AG04449 (cell line): Measurements from ENCODE around the gene TNRC6B.
"Not testable (repeated sequence)": the region's sequence is repeated elsewhere in the genome, so short reads cannot be mapped to it uniquely, and the experiment has no call there.

ENCODE experiments used
- CTCF ChIA-PET: fragments of 350-600 bp; formaldehyde crosslinking; extraction: SDS; loops from one replicate; lab custom pipeline; 2021; ENCODE audit warnings: antibody characterized with exemption; lab: Yijun Ruan, JAX
- POLR2A ChIA-PET: fragments of 400-600, 350-600 bp; formaldehyde crosslinking; extraction: SDS; loops from one replicate; lab custom pipeline; 2020; ENCODE audit warnings: antibody characterized with exemption, inconsistent platforms; lab: Yijun Ruan, JAX
- DNase-seq: peaks from one replicate; pipeline ENCODE4 v3.0.0-alpha.2; 2010; ENCODE audit warnings: low read depth, low spot score
- H3K4me3 ChIP-seq: 2 replicates; pipeline ENCODE4 v1.5.1; 2011; ENCODE audit warnings: low read depth, mild to moderate bottlenecking, control low read depth, low read length
- TF ChIP-seq, protein P1 (sequence below): IDR thresholded peaks from one replicate; pipeline ENCODE4 v1.5.1; 2011; ENCODE audit warnings: mild to moderate bottlenecking, moderate library complexity, low read length, control low read depth, inconsistent platforms; ENCODE audit not compliant: insufficient read depth; ENCODE audit errors: missing control alignments

TNRC6B gene

DNA sequence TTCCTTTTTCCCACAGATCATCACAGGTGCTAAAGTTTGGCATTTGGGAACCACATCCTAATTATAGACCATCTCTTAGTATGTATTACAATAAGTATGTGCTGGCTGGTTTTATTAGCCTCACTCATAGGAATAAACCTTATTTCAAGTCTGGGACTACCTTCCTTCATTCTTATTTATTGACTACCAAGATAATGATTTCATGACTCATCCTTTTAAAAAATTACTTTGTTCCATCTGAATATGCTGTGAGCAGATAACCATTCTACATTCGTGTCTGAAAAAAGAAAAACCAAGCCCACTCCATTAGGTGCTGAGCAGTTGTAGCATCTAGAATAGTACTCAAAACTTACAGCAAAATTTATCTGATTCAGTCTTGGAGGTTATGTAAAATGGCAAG is 12.3 kb downstream of the TNRC6B start:
- TF ChIP-seq, protein P1, sequence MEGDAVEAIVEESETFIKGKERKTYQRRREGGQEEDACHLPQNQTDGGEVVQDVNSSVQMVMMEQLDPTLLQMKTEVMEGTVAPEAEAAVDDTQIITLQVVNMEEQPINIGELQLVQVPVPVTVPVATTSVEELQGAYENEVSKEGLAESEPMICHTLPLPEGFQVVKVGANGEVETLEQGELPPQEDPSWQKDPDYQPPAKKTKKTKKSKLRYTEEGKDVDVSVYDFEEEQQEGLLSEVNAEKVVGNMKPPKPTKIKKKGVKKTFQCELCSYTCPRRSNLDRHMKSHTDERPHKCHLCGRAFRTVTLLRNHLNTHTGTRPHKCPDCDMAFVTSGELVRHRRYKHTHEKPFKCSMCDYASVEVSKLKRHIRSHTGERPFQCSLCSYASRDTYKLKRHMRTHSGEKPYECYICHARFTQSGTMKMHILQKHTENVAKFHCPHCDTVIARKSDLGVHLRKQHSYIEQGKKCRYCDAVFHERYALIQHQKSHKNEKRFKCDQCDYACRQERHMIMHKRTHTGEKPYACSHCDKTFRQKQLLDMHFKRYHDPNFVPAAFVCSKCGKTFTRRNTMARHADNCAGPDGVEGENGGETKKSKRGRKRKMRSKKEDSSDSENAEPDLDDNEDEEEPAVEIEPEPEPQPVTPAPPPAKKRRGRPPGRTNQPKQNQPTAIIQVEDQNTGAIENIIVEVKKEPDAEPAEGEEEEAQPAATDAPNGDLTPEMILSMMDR: no peak
- CTCF ChIA-PET: interaction anchor here (1.0 to 1.4 kb wide), 2 partner anchors 11 to 13 kb away, joined by 3 read pairs; no protein-coding TSS in a partner anchor
- POLR2A ChIA-PET: interaction anchor here (1.3 kb wide), 1 partner anchor 12 kb away, joined by 4 read pairs; the partner anchor contains the start of gene TNRC6B
- no peak overlapping the region for H3K4me3 ChIP-seq
- no peak for DNase-seq

DNA sequence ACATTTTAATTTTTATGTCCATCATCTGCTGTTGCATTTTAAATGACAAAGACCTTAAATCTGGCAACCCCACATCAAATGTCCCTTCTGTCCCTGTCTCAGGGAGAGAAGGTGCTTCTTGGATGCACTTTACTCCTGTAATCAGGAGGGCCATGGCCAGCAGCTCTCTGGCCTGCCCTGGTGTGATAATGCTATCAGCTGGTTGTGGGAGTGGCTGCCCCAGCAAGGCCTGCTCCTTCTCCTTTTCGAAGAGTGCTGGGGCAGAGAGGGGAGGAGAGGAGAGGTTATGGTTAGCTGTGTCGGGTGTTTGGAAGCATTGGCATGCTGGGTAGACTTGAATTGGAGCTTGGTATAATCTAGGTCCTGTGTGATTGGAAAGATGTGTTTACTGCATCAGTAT is 12.8 kb downstream of the TNRC6B start:
- ChIA-PET POLR2A (interaction anchor here (1.3 kb wide), 1 partner anchor 13 kb away, joined by 4 read pairs; the partner anchor contains the start of gene TNRC6B), CTCF (interaction anchor here (1.4 kb wide), 1 partner anchor 12 kb away, joined by 3 read pairs; no protein-coding TSS in a partner anchor)
- no peak overlapping the region for H3K4me3 ChIP-seq
- TF ChIP-seq, protein P1: no peak
- DNase-seq: no peak

DNA sequence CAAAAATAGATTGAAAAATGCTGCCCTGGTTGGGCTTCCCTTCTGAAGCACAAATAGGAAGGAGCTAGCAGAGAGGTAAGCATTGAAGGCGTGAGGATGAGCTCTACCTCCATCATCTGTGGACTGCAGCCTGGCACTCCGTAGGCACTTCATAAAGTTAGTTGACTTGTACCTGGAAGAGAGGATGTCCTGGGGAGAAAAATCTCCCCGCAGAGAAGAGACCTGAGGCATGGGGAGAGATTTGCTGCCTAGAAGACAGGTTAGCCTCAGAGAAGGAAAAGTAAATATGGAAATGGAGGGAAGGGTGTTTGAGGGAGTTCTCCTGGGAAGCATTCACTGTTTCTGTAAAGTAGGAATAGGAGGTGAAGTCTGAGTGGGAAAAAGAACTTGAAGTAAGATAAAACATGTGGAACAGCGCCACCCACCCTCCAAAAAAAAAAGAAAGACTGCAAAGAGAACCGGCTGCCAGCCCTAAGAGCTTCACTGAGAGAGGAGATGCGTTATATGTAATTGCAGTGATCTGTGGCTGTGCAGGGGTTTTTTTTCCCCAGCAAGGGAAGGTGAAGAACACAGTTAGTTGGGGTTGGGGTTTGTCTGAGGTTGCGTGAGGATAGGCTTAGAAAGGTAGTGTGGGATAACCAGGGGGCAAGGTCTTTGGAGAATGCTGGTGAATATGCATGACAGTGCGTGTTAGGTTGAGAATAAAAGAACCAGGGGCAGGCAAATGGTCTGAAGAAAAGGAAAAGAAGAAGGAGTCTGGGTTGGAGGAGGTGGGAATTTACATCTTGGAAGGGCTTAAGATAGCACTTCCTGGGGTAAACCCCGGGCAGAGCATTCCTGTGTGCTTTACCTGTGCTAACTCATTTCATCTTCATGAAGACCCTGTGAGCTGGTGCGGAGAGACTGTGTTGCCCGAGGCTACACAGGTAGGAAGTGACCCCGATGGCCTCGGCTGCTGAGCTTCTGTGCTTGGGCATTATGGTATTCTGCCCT is 16.0 kb downstream of the TNRC6B start:
- H3K4me3 ChIP-seq: no peak overlapping the region
- CTCF ChIA-PET: interaction anchor here (0.6 to 3.2 kb wide), 18 partner anchors 8 to 153 kb away, joined by 3 to 18 read pairs (median 4); partner anchors contain the start of genes ADSL and TNRC6B
- DNase-seq: no peak
- TF ChIP-seq, protein P1: peak; percentile 10
- POLR2A ChIA-PET: interaction anchor here (0.6 to 1.1 kb wide), 2 partner anchors 8 to 16 kb away, joined by 3 read pairs; partner anchors contain the start of gene TNRC6B

DNA sequence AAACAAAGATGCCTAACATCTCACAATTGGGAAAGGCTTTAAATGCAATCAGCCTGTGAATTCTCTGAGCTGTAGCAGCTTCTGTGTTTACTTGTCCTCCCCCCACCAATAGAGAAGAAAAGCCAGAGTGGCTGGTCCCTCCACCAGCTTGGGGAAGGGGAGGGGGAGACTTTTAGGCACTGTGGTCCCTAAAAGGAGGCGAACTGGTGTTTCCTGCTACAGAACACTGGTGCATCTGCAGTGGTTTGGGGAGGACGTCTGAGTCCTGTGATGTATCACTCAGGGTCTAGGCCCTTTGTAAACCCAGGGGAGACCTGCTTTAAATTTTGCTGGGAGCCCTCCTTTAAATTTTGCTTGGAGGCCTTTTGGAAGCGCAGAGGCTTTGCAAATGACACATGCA is 16.9 kb downstream of the TNRC6B start:
- CTCF ChIA-PET: interaction anchor here (1.0 to 3.2 kb wide), 8 partner anchors 9 to 152 kb away, joined by 3 to 18 read pairs (median 6); partner anchors contain the start of gene ADSL
- H3K4me3 ChIP-seq: no peak overlapping the region
- TF ChIP-seq, protein P1: no peak
- no peak for DNase-seq
- POLR2A ChIA-PET: interaction anchor here (1.1 kb wide), 1 partner anchor 17 kb away, joined by 3 read pairs; the partner anchor contains the start of gene TNRC6B

DNA sequence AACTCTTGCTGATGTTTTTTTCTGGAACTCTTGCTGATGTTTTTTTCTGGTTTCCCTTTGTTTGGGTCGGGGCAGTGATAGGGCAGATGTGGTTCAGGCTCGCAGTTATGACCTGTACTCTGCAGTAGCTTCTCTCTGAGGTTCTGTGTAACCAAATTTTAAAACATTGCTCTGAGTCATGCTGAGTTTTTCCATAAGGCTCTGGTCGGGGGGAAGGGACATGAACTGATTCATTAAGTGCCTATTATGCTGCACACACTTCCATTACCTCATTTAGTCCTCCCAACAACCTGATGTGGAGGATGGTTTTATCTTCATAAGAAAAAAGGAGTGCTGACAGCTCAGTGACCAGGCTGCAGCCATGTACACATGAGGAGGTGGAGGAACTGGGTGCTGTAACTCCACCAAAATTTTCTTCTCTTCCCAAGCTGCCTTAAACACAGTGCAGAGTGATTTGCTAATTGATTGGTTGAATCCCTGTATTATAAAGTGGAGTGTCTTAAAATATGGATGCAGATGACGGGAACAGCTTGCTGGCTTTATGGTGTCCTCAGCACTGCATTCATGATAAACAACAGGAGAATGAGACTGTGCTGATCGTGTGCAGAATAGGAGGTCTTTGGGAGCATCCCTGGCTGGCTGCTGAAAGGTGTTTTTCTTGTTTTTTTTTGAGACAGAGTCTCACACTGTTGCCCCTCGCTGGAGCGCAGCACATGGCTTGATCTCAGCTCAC is 19.1 kb downstream of the TNRC6B start:
- TF ChIP-seq, protein P1: no peak
- DNase-seq: peak; percentile 62
- POLR2A ChIA-PET: interaction anchor here (1.2 to 1.9 kb wide), 2 partner anchors 18 to 153 kb away, joined by 4 to 14 read pairs; partner anchors contain the start of gene TNRC6B
- H3K4me3 ChIP-seq: peak overlapping the region; percentile 2; the same call in 1 of the 2 replicates
- CTCF ChIA-PET: interaction anchor here (1.6 kb wide), 1 partner anchor 9 kb away, joined by 6 read pairs; no protein-coding TSS in a partner anchor

DNA sequence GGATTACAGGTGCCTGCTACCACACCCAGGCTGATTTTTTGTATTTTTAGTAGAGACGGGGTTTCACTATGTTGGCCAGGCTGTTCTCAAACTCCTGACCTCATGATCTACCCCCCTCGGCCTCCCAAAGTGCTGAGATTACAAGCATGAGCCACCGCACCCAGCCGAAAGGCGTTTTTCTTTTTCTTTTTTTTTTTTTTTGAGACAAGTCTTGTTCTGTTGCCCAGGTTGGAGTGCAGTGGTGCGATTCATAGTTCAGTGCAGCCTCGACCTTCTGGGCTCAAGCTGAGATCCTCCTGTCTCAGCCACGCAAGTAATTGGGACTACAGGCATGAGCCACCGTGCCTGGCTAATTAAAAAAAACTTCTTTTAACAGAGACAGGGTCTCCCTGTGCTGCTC is 19.7 kb downstream of the TNRC6B start:
- POLR2A ChIA-PET: interaction anchor here (1.9 kb wide), 1 partner anchor 153 kb away, joined by 4 read pairs; no protein-coding TSS in a partner anchor
- CTCF ChIA-PET: interaction anchor here (1.6 kb wide), 1 partner anchor 9 kb away, joined by 6 read pairs; no protein-coding TSS in a partner anchor
- not testable (repeated sequence) for DNase-seq, H3K4me3 ChIP-seq
